HG02973 (cell line): Measurements from ENCODE around the gene ZMAT1.
"Not testable (repeated sequence)": the region's sequence is repeated elsewhere in the genome, so short reads cannot be mapped to it uniquely, and the experiment has no call there.

Experiments used
- ATAC-seq: cut with Tn5 transposase; IDR thresholded peaks from one replicate; pipeline ENCODE4 v1.9.1; 2021; ENCODE audit warnings: moderate library complexity; ENCODE audit not compliant: unreplicated experiment

Gene ZMAT1

GRCh38 chrX:101931488-101932248 lies at the start of gene ZMAT1:
Gene ZMAT1 (minus strand): TSS chrX:101932027. CDS start chrX:101932008, 19 bp downstream.
- peak; percentile 92 for ATAC-seq

- no peak for ATAC-seq
Measured at GRCh38 chrX:101977106-101977505, 45.3 kb upstream of the ZMAT1 start.

GRCh38 chrX:101973066-101973465 lies 41.2 kb upstream of the ZMAT1 start:
- ATAC-seq = no peak

GRCh38 chrX:101964923-101965539 lies 33.2 kb upstream of the ZMAT1 start:
- not testable (repeated sequence) for ATAC-seq

- ATAC-seq = no peak
Measured at GRCh38 chrX:101958139-101958538, 26.3 kb upstream of the ZMAT1 start.

- no peak for ATAC-seq
Measured at GRCh38 chrX:101957174-101957573, 25.3 kb upstream of the ZMAT1 start.

GRCh38 chrX:101956556-101956955 lies 24.7 kb upstream of the ZMAT1 start:
- ATAC-seq = no peak

GRCh38 chrX:101950581-101950980 lies 18.8 kb upstream of the ZMAT1 start:
- ATAC-seq = no peak

- ATAC-seq = no peak
Measured at GRCh38 chrX:101932249-101932570, 383 bp upstream of the ZMAT1 start.

- no peak for ATAC-seq
Measured at GRCh38 chrX:101931136-101931487, 715 bp downstream of the ZMAT1 start.

- no peak for ATAC-seq
Measured at GRCh38 chrX:101925733-101926132, 6.1 kb downstream of the ZMAT1 start.

GRCh38 chrX:101918751-101919150 lies 13.1 kb downstream of the ZMAT1 start:
- no peak for ATAC-seq

GRCh38 chrX:101906136-101906796 lies 25.6 kb downstream of the ZMAT1 start:
- ATAC-seq = no peak

GRCh38 chrX:101904996-101905395 lies 26.8 kb downstream of the ZMAT1 start:
- ATAC-seq = no peak
